Sigmoid colon (tissue), 7 donors: Measurements from ENCODE around the gene NEURL1B. TPM values are rescaled to one million over a fixed set of nuclear protein-coding genes. Genes with fewer than 3 reads are reported as not detected.

Experiments
- DNase-seq: peaks from one replicate; pipeline ENCODE4 v3.0.0-alpha.2; 2019
- H3K27ac ChIP-seq, 4 donors: fragments of 200-600 bp; sonication (generic); one replicate each; pipeline ENCODE4 v1.5.1; 2016 to 2019; ENCODE audit warnings: mild to moderate bottlenecking in 1 of 4
- H3K27me3 ChIP-seq, 3 donors: fragments of 200-600 bp; sonication (generic); one replicate each; pipeline ENCODE4 v1.5.1; 2019; ENCODE audit warnings: mild to moderate bottlenecking in 1 of 3
- H3K36me3 ChIP-seq, 4 donors: fragments of 200-600 bp; sonication (generic); one replicate each; pipeline ENCODE4 v1.5.1; 2016 to 2019
- H3K4me1 ChIP-seq, 4 donors: fragments of 200-600 bp; sonication (generic); one replicate each; pipeline ENCODE4 v1.5.1; 2017 to 2019
- H3K4me3 ChIP-seq, 4 donors: fragments of 200-600 bp; sonication (generic); one replicate each; pipeline ENCODE4 v1.5.1; 2017 to 2019; ENCODE audit warnings: mild to moderate bottlenecking in 2 of 4, moderate library complexity in 1 of 4
- H3K9me3 ChIP-seq, 4 donors: fragments of 200-600 bp in 3 of 4; sonication (generic) in 3 of 4; one replicate each; pipeline versions ENCODE4 v1.5.1 to v1.6.1; 2013 to 2019
- CTCF ChIP-seq, 4 experiments: fragments of 450-650 bp in 3 of 4; fragments of 200-600 bp in 1 of 4; IDR thresholded peaks; one replicate each; pipeline ENCODE4 v1.5.1; 2016 to 2019; ENCODE audit warnings: antibody characterized with exemption in 4 of 4, mild to moderate bottlenecking in 3 of 4, moderate library complexity in 2 of 4
- EP300 ChIP-seq, 4 donors: sonication (generic); formaldehyde crosslinking; IDR thresholded peaks; one replicate each; pipeline ENCODE4 v1.6.1; 2017; ENCODE audit warnings: antibody characterized with exemption in 4 of 4
- POLR2A ChIP-seq, 2 donors: fragments of 450-650 bp; IDR thresholded peaks; one replicate each; pipeline ENCODE4 v1.6.1; 2016; ENCODE audit warnings: antibody characterized with exemption in 2 of 2, mild to moderate bottlenecking in 2 of 2, moderate library complexity in 2 of 2
- POLR2AphosphoS5 ChIP-seq, 4 donors: sonication (generic); formaldehyde crosslinking; IDR thresholded peaks; one replicate each; pipeline ENCODE4 v1.6.1; 2017; ENCODE audit warnings: antibody characterized with exemption in 4 of 4
- WGBS, 2 donors: extraction: QIAGEN DNeasy Blood & Tissue Kit; methylation state at CpG; one replicate each; pipeline ENCODE4 v1.1.7; 2013; 5-methylcytosine and 5-hydroxymethylcytosine counted together
- intact Hi-C: fragments of 100-400 bp; cut with DNase I; formaldehyde crosslinking; loops from one replicate; pipeline ENCODE4 v1.15.1; 2023
- polyA plus RNA-seq, 3 donors: library from polyadenylated mRNA; stranded (reverse); fragments of 200-250 nt; gene quantifications; one replicate each; pipeline ENCODE4 v1.2.3, GENCODE V29; 2013
- total RNA-seq, 4 donors: library from RNA; depleted of rRNA; stranded (reverse); fragments of >200 nt; gene quantifications; one replicate each; pipeline ENCODE4 v1.1.0, GENCODE V29; 2016
- donor health status: healthy with polysubstance abuse.
- donor health status: Bipolar disorder and iron deficiency.
- donor health status: healthy.

Gene NEURL1B
- total and polyA plus RNA-seq, 7 donors = 12.6 to 53.2 (median 32.9) TPM

DNA sequence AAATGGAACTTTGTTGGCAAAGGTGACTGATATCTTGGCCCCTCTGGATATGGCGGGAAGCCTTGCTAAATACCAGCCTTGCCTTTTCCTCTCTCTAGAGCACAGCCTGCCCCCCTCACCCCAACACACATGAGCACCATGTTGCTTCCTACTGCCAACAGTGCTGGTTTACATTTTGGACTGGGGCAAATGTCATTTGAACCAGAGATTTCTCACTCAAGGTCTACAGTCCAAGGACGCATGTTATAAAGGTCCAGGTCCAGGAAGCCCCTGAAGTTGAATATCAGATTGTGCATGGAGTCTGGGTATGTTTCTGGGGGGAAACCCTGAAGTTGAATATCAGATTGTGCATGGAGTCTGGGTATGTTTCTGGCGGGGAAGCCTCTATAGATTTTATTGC, 19.9 kb downstream of the NEURL1B start:
- Histone ChIP-seq H3K27ac (peak overlapping the region; percentile 83 to 99 (median 92)), H3K4me1 (peaks cover 0 to 96% (median 94%) of the 10 kb centered on the region in 4 donors), H3K36me3 (no peaks in the 10 kb centered on the region), H3K4me3 (no peak overlapping the region), H3K9me3 (no peaks in the 10 kb centered on the region), H3K27me3 (no peaks in the 10 kb centered on the region)
- intact Hi-C loops = no loop called here
- DNase-seq = peak; percentile 50
- 82 to 95% methylated on average over 3 of the region's 3 CpGs for WGBS, 2 donors
- TF ChIP-seq EP300 (IDR thresholded peaks at IDR 0.05) (no peak), CTCF (IDR thresholded peaks at IDR 0.05) (no peak), POLR2AphosphoS5 (IDR thresholded peaks at IDR 0.05) (no peak), POLR2A (IDR thresholded peaks at IDR 0.05) (no peak)

GRCh38 chr5:172661526-172661925, 20.5 kb downstream of the NEURL1B start:
- intact Hi-C loops = no loop called here
- Histone ChIP-seq H3K27me3 (no peaks in the 10 kb centered on the region), H3K27ac (peak overlapping the region; percentile 83 to 99 (median 92)), H3K36me3 (no peaks in the 10 kb centered on the region), H3K4me1 (peaks cover 0 to 100% (median 96%) of the 10 kb centered on the region in 4 donors), H3K4me3 (no peak overlapping the region), H3K9me3 (no peaks in the 10 kb centered on the region)
- peak; percentile 40 for DNase-seq
- WGBS, 2 donors = 90 to 91% methylated on average over 9 of the region's 9 CpGs
- no peak for TF ChIP-seq POLR2A (IDR thresholded peaks at IDR 0.05)
- no peak for TF ChIP-seq CTCF (IDR thresholded peaks at IDR 0.05)
- no peak for TF ChIP-seq EP300 (IDR thresholded peaks at IDR 0.05)

DNA sequence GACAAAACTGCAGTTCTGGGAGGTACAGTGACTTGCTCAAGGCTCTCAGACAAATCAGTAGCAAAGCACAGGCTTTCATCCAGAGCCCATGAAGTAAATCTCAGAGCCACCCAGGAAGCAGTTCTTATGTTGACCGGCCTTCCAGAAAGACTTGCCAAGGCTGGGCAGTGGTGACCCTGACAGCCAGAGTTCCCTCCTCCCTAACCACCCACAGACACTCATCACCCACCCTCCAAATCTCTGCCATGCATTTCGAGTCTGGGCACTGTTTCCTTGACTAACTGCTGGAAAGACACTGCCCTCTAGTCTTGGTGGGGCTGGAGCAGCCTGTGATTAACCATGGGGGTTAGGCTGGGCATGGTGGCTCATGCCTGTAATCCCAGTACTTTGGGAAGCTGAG, 21.5 kb downstream of the NEURL1B start:
- Histone ChIP-seq H3K9me3 (no peaks in the 10 kb centered on the region), H3K4me3 (no peak overlapping the region), H3K27me3 (no peaks in the 10 kb centered on the region), H3K4me1 (peaks cover 0 to 95% (median 89%) of the 10 kb centered on the region in 4 donors), H3K27ac (peak overlapping the region; percentile 83 to 99 (median 92)), H3K36me3 (no peaks in the 10 kb centered on the region)
- no peak for DNase-seq
- WGBS, 2 donors = 52 to 73% methylated on average over 2 of the region's 2 CpGs
- intact Hi-C loops = no loop called here
- TF ChIP-seq CTCF (IDR thresholded peaks at IDR 0.05) = no peak
- no peak for TF ChIP-seq POLR2AphosphoS5 (IDR thresholded peaks at IDR 0.05)
- no peak for TF ChIP-seq EP300 (IDR thresholded peaks at IDR 0.05)
- TF ChIP-seq POLR2A (IDR thresholded peaks at IDR 0.05) = no peak

- Histone ChIP-seq H3K4me1 (peaks cover 0 to 95% (median 87%) of the 10 kb centered on the region in 4 donors), H3K27ac (peak overlapping the region; percentile 50 to 99 (median 92)), H3K9me3 (no peaks in the 10 kb centered on the region), H3K4me3 (no peak overlapping the region), H3K36me3 (no peaks in the 10 kb centered on the region), H3K27me3 (no peaks in the 10 kb centered on the region)
- 77 to 78% methylated on average over 5 of the region's 5 CpGs for WGBS, 2 donors
- no peak for TF ChIP-seq POLR2A (IDR thresholded peaks at IDR 0.05)
- TF ChIP-seq POLR2AphosphoS5 (IDR thresholded peaks at IDR 0.05) = no peak
- TF ChIP-seq EP300 (IDR thresholded peaks at IDR 0.05) = no peak
- intact Hi-C loops = no loop called here
- DNase-seq = no peak
Measured at GRCh38 chr5:172664018-172664417, 23.0 kb downstream of the NEURL1B start.

DNA sequence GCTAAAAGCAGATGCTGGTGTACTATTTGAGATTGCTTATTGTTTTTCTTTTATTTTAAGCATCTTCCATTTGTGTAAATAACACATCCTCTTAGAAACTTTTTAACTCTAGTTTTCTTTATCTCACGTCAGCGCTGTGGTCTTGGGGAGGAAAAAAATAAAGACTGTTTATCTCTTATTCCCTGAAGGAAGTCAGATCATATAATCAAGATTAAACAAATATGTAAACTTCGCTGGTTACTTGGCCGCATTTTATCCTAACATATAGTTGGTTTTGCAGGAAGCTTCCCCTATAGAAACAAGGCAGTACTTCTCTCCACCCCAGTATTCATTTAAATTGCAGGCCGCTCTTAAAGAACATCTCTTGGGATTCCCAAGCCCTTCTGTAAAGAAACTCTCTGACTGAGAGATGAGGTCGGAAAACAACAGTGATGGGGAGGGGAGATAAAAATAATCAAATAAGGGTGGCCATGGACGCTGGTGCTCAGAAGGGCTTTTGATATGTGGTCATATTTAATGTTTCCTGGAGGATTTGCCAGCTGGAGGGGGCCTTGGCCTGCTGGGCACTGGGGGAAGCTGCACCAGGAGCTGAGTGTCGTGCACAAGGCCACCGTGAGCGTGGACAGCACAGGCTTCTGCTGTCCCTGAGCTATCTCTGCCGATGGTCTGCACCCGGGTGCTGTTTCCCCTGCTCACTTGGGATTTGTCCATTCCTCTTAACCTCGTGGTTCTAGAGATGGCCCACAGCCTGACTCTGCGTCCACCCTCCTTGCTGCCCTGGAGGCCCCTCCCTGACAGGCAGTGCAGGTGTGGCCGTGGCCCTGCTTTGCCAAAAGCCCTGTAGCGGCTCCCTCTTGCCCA, 23.8 kb downstream of the NEURL1B start:
- no peak overlapping the region for H3K4me3 ChIP-seq
- 59 to 69% methylated on average over 16 of the region's 16 CpGs for WGBS, 2 donors
- H3K9me3 ChIP-seq = no peaks in the 10 kb centered on the region
- H3K27me3 ChIP-seq = no peaks in the 10 kb centered on the region
- peaks cover 0 to 90% (median 80%) of the 10 kb centered on the region in 4 donors for H3K4me1 ChIP-seq
- no peak for TF ChIP-seq POLR2AphosphoS5 (IDR thresholded peaks at IDR 0.05)
- TF ChIP-seq POLR2A (IDR thresholded peaks at IDR 0.05) = no peak
- TF ChIP-seq CTCF (IDR thresholded peaks at IDR 0.05) = no peak
- no peak for TF ChIP-seq EP300 (IDR thresholded peaks at IDR 0.05)
- DNase-seq = peak; percentile 62
- intact Hi-C loops = no loop called here
- H3K27ac ChIP-seq = peak overlapping the region; percentile 3 to 99 (median 92)
- peaks cover 0 to 3% (median 3%) of the 10 kb centered on the region in 4 donors for H3K36me3 ChIP-seq
